C4-2B (cell line): ENCODE data around the gene TRMT11.

Experiments
- H3K27ac ChIP-seq: fragments of 450-650 bp; 2 replicates; pipeline ENCODE4 v1.5.1; 2017
- CTCF ChIP-seq: fragments of 450-650 bp; conservative IDR thresholded peaks from 2 replicates; pipeline ENCODE4 v1.5.1; 2017; ENCODE audit warnings: mild to moderate bottlenecking
- ZFX ChIP-seq: fragments of 450-650 bp; IDR thresholded peaks from 2 replicates; pipeline ENCODE4 v1.6.1; 2017

TRMT11 gene

GRCh38 chr6:125994670-125995488, 8.5 kb downstream of the TRMT11 start:
- H3K27ac ChIP-seq, result no peak overlapping the region
- TF ChIP-seq CTCF, result no peak
- no peak for TF ChIP-seq ZFX

- TF ChIP-seq CTCF (peak; percentile 96), ZFX (no peak)
Measured at GRCh38 chr6:125995972-125996580, 9.7 kb downstream of the TRMT11 start.

GRCh38 chr6:126002755-126003679, 16.7 kb downstream of the TRMT11 start:
- no peak overlapping the region for H3K27ac ChIP-seq
- no peak for TF ChIP-seq ZFX

More at GRCh38 chr6:125995972-125996580, 9.7 kb downstream of the TRMT11 start:
- H3K27ac ChIP-seq, result no peak overlapping the region

GRCh38 chr6:126007800-126008199, 21.5 kb downstream of the TRMT11 start:
- no peak overlapping the region for H3K27ac ChIP-seq
- TF ChIP-seq CTCF (no peak), ZFX (no peak)

- no peak overlapping the region for H3K27ac ChIP-seq
- TF ChIP-seq CTCF (no peak), ZFX (no peak)
Measured at GRCh38 chr6:126010040-126010439, 23.7 kb downstream of the TRMT11 start.

- H3K27ac ChIP-seq, result no peak overlapping the region
- TF ChIP-seq ZFX (no peak), CTCF (no peak)
Measured at GRCh38 chr6:126015863-126016262, 29.5 kb downstream of the TRMT11 start.

- no peak overlapping the region for H3K27ac ChIP-seq
- no peak for TF ChIP-seq CTCF
- no peak for TF ChIP-seq ZFX
Measured at GRCh38 chr6:126016591-126016990, 30.3 kb downstream of the TRMT11 start.
